ENCODE measurements around the gene ULK3.

Gene ULK3

DNA sequence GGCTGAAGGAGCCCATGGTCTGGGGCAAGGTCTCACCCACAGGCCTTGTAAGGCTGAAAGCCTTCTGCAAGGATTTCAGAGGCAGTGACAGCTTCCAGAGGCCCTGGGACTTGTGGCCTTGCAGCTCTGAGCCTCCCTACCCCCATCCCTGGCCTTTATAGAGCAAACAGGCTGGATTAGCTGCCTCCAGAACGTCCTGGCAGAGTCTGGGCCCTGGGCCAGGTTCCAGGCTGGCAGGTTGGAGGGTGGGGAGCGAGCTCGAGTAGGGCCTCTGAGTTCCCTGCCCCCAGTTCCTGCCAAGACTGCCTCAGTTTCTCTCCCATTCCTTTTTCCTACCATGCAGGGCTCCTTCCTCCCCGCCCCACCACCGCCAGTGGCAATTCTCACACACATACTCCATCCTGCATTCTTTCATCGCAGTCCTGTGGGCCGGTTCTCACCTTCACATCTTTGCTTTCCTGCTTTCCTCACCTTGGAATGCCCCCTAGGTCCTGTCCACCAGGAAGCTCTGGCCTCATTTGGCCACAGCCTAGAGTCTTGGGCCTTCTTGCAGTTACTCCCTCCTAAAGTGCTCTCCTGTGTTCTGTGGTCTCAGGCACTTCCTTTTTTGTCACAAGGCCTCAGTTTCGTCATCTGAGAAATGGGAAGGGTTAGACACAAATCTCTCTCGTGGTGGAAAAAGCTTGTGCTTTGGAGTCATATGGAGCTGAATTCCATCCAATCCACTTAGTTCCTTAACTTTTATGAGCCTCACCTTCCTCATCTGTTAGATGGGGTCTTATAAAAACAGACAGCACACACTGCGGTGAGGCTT lies 27.6 kb downstream of the ULK3 start:
- Histone ChIP-seq H3K9me3 (ENCODE audit: control insufficient read depth, insufficient read depth, low read depth, low read length) (no peaks in the 10 kb centered on the region), H3K4me1 (ENCODE audit: control insufficient read depth, insufficient read depth, low read length) (no peaks in the 10 kb centered on the region), H3K36me3 (ENCODE audit: control insufficient read depth in 2 of 2, insufficient read depth in 1 of 2, low read length in 2 of 2) (no peaks in the 10 kb centered on the region), H3K4me3 (ENCODE audit: low read depth, low read length) (no peak overlapping the region), H3K27ac (ENCODE audit: extremely low read depth, low read depth, low read length) (no peak overlapping the region)
- POLR2A ChIA-PET: no interaction called here
- CTCF ChIA-PET: interaction anchor here (0.7 to 1.9 kb wide), 5 partner anchors 12 to 180 kb away, joined by 3 to 8 read pairs (median 4); no protein-coding TSS in a partner anchor
- TF ChIP-seq ZBTB17 (tag by site-specific recombination; IDR thresholded peaks at IDR 0.05) (peak; percentile 94), GLI4 (tag by site-specific recombination; IDR thresholded peaks at IDR 0.05) (0 out of 2 replicates have a peak, but pooled peaks have one; percentile 32), ZNF221 (tag by site-specific recombination; IDR thresholded peaks at IDR 0.05; ENCODE audit: borderline replicate concordance) (no peak), ZNF585B (tag by site-specific recombination; IDR thresholded peaks at IDR 0.05) (no peak), ZNF600 (tag by site-specific recombination; IDR thresholded peaks at IDR 0.05) (peak; percentile 83)
- TF ChIP-seq, protein P1, sequence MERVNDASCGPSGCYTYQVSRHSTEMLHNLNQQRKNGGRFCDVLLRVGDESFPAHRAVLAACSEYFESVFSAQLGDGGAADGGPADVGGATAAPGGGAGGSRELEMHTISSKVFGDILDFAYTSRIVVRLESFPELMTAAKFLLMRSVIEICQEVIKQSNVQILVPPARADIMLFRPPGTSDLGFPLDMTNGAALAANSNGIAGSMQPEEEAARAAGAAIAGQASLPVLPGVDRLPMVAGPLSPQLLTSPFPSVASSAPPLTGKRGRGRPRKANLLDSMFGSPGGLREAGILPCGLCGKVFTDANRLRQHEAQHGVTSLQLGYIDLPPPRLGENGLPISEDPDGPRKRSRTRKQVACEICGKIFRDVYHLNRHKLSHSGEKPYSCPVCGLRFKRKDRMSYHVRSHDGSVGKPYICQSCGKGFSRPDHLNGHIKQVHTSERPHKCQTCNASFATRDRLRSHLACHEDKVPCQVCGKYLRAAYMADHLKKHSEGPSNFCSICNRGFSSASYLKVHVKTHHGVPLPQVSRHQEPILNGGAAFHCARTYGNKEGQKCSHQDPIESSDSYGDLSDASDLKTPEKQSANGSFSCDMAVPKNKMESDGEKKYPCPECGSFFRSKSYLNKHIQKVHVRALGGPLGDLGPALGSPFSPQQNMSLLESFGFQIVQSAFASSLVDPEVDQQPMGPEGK (tag by site-specific recombination; IDR thresholded peaks at IDR 0.05): 0 out of 2 replicates have a peak, but pooled peaks have one; percentile 22

DNA sequence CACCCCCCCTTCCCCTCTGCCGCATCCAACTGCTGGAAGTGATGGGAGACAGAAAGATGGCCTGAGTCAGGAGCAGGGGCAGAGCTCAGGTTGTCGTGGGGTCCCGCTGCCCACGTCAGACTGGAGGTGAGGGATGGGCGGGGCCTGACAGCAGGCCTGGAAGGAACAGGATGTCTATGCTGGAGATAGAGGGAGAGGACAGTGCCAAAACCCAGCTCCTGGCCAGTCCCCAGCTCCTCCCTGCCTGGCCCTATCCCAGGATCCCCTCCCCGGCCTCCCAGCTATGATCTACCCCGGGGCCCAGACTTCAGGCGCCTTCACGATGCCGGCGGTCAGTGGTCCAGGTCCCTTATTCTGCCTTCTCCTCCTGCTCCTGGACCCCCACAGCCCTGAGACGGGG lies 30.4 kb downstream of the ULK3 start, which contains the start of gene LMAN1L:
TSS of gene LMAN1L (plus strand) at position 303 of the 400 bp plus-strand sequence. CDS start at position 323, 20 bp downstream.
- H3K27ac ChIP-seq (ENCODE audit: extremely low read depth, low read depth, low read length): no peak within 1 kb of the TSS
- no peaks in the 10 kb centered on the region for H3K36me3 ChIP-seq (ENCODE audit: control insufficient read depth in 2 of 2, insufficient read depth in 1 of 2, low read length in 2 of 2)
- TF ChIP-seq EGR2 (tag by site-specific recombination; IDR thresholded peaks at IDR 0.05; ENCODE audit: low read depth): no peak
- TF ChIP-seq, protein P2, sequence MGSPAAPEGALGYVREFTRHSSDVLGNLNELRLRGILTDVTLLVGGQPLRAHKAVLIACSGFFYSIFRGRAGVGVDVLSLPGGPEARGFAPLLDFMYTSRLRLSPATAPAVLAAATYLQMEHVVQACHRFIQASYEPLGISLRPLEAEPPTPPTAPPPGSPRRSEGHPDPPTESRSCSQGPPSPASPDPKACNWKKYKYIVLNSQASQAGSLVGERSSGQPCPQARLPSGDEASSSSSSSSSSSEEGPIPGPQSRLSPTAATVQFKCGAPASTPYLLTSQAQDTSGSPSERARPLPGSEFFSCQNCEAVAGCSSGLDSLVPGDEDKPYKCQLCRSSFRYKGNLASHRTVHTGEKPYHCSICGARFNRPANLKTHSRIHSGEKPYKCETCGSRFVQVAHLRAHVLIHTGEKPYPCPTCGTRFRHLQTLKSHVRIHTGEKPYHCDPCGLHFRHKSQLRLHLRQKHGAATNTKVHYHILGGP (tag by site-specific recombination; IDR thresholded peaks at IDR 0.05): no peak
- TF ChIP-seq, protein P3, sequence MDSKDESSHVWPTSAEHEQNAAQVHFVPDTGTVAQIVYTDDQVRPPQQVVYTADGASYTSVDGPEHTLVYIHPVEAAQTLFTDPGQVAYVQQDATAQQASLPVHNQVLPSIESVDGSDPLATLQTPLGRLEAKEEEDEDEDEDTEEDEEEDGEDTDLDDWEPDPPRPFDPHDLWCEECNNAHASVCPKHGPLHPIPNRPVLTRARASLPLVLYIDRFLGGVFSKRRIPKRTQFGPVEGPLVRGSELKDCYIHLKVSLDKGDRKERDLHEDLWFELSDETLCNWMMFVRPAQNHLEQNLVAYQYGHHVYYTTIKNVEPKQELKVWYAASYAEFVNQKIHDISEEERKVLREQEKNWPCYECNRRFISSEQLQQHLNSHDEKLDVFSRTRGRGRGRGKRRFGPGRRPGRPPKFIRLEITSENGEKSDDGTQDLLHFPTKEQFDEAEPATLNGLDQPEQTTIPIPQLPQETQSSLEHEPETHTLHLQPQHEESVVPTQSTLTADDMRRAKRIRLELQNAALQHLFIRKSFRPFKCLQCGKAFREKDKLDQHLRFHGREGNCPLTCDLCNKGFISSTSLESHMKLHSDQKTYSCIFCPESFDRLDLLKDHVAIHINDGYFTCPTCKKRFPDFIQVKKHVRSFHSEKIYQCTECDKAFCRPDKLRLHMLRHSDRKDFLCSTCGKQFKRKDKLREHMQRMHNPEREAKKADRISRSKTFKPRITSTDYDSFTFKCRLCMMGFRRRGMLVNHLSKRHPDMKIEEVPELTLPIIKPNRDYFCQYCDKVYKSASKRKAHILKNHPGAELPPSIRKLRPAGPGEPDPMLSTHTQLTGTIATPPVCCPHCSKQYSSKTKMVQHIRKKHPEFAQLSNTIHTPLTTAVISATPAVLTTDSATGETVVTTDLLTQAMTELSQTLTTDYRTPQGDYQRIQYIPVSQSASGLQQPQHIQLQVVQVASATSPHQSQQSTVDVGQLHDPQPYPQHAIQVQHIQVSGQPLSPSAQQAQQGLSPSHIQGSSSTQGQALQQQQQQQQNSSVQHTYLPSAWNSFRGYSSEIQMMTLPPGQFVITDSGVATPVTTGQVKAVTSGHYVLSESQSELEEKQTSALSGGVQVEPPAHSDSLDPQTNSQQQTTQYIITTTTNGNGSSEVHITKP (tag by site-specific recombination; IDR thresholded peaks at IDR 0.05): 0 out of 2 replicates have a peak, but pooled peaks have one; percentile 13
- no peak for TF ChIP-seq ZNF677 (tag by site-specific recombination; IDR thresholded peaks at IDR 0.05)
- no peak for TF ChIP-seq ZXDB (tag by site-specific recombination; IDR thresholded peaks at IDR 0.05)
- no peak for TF ChIP-seq ZNF184 (tag by site-specific recombination; IDR thresholded peaks at IDR 0.05)
- TF ChIP-seq ZBTB48 (tag by site-specific recombination; IDR thresholded peaks at IDR 0.05): no peak
- TF ChIP-seq ZNF514 (tag by site-specific recombination; IDR thresholded peaks at IDR 0.05): no peak
- no peak for TF ChIP-seq ZNF830 (tag by site-specific recombination; IDR thresholded peaks at IDR 0.05; ENCODE audit: low read depth)
- H3K9me3 ChIP-seq (ENCODE audit: control insufficient read depth, insufficient read depth, low read depth, low read length): no peaks in the 10 kb centered on the region
- ChIA-PET POLR2A (interaction anchor here (0.6 kb wide), 1 partner anchor 13 kb away, joined by 3 read pairs; no protein-coding TSS in a partner anchor), CTCF (interaction anchor here (0.8 to 7.1 kb wide), 2 partner anchors 21 to 42 kb away, joined by 4 to 65 read pairs; no protein-coding TSS in a partner anchor)
- no peak within 1 kb of the TSS for H3K4me3 ChIP-seq (ENCODE audit: low read depth, low read length)
- H3K4me1 ChIP-seq (ENCODE audit: control insufficient read depth, insufficient read depth, low read length): no peaks in the 10 kb centered on the region
